NCI-H187 (cell line): Measurements from ENCODE around the gene TMEM175.

Experiments used
- DNase-seq, 2 experiments: peaks; one replicate each; lab custom pipeline; 2025; lab: John Stamatoyannopoulos, UW

TMEM175 gene

DNA sequence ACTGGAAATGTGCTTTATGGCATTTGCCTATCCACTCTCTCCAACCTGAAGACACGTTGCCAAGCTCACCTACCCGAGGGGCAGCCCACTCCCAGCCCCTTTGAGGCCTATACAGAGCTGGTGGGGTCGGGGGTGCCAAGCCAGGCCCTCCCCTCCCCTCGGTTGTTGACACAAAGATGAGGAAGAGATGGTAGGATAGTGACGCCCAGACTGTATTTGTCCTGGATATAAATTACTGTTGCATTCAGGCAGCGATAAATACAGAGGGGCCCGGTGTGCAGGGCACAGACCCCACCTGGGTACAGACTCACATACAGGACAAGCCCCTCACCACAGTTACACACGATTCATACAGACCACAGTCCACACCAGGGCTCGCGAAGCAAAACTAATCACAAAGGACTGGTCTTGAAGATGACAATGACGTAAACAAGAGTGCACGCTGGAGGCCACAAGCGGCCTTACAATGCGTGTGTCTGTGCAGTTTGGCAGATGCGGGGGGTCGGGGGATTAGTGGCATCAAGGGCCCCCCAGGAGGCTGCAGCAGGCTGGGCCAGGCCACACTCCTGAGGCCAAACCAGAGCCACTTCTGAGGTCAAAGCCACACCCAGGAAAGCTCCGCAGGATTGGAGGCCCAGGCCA is 26.6 kb downstream of the TMEM175 start:
- no peak for DNase-seq

GRCh38 chr4:959338-960139 is 27.3 kb downstream of the TMEM175 start:
- DNase-seq: no peak

- no peak for DNase-seq
Observed at GRCh38 chr4:960140-960635, 27.9 kb downstream of the TMEM175 start.

DNA sequence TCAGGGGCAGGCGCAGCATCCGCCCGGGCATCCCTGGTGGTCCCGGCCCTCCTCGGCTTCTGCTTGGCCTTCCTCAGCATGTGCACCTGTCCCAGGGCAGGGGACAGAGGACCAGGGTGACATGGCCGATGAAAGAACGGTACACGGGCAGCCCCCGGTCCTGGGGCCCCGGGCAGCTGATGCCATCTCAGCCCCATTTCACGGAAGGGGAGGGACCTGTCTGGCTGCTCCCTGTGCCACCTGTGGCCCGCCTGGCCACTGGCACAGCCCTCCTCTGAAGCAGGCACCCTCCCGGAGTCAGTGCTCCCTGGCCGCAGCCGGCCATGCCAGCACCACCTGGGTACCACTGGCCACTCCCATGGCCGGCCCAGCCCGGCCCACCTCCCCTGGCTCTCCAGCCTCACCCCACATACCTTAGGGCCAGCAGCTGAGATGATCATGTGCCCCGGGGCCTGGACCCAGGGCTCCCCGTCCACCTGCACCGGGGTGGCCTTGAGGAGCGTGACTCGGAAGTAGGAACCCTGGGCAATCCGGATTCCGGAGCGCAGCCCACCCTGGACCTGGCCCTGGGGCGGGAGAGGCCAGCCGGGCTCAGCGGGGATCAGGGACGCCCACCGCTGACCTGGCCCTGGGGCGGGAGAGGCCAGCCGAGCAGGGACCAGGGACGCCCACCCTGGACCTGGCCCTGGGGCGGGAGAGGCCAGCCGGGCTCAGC is 28.5 kb downstream of the TMEM175 start:
- DNase-seq: no peak

DNA sequence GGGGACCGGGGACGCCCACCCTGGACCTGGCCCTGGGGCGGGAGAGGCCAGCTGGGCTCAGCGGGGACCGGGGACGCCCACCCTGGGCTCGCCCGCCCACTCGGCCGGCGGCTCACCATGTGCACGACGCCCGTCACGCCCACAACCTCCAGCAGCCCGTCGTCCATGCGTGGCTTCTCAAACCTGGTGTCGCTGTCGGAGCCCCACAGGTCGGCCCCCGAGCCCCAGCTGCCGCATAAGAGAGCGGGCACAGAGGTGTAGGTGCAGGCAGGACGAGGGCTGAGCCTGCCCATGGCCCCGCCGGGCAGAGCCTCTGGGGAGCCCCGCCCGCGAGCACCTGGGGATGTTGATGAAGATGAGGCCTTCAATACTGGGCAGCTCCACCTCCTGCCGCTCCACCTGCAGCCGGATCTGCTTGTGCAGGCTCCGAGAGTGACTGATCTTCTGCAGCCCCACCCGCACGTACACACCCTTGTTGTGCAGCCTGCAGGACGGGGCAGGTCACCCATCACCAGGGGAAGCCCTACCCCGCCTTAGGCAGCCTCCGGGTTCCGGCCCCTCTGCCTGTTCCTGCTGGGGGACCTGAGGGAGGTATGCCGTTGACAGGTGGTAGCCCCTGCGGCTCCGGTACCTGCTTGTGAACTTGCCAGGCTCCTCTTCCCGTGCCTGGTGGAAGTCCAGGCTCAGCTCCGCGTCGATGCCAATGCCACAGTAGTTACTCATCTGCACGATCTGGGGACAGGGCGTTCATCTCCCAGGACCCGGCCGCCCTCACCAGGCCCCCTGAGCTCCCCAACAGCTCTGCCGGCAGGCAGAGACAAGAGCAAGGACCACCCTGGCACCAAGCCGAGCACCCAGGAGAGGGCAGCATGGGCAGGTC is 29.3 kb downstream of the TMEM175 start:
- DNase-seq: peak in 1 of 2 experiments; percentile 58

DNA sequence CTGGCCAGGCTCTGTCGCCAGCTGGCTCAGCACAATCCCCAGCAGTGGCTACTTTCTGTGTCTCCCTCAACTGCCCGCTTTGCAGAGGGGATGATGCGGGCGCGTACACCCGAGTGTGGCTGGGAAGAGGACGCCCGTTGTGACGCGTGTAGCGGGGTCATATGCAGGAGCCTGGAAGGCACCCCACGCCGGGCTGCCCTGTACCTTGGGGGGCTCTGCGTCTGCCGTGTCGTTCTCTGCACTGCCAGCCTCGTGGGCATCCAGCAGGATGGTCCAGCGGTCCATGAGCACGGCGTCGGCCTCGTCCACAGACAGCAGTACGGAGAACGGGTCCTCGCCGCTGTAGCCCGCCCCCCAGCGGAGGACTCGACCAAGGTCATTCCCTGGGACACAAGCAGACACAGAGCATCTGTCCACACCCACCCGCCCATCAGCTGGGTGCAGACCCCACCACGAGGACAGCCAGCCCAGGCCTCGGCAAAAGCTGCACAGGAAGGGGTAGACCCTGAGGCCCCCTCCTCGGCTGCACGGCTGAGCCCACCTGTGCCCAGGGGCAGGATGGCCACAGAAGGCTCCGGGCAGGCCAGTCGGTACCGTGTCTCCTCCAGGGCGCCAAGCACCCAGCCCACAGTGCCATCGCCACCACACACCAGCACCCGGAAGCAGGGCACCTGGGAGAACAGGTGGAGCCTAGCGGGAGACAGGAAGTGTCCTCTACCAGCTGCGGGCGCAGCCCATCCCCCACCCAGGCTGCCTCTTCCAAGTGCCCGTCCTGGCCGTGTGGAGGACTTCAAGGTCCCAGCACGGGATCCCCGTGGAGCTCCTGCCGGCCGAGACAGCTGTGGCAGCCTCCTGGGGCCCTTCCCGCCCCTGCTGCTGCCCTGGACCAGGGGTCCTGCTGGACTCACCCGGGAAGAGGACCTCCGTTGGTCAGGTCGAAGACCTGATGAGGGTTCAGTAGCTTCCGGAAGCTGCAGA is 30.3 kb downstream of the TMEM175 start:
- peak; percentile 54 to 63 for DNase-seq

DNA sequence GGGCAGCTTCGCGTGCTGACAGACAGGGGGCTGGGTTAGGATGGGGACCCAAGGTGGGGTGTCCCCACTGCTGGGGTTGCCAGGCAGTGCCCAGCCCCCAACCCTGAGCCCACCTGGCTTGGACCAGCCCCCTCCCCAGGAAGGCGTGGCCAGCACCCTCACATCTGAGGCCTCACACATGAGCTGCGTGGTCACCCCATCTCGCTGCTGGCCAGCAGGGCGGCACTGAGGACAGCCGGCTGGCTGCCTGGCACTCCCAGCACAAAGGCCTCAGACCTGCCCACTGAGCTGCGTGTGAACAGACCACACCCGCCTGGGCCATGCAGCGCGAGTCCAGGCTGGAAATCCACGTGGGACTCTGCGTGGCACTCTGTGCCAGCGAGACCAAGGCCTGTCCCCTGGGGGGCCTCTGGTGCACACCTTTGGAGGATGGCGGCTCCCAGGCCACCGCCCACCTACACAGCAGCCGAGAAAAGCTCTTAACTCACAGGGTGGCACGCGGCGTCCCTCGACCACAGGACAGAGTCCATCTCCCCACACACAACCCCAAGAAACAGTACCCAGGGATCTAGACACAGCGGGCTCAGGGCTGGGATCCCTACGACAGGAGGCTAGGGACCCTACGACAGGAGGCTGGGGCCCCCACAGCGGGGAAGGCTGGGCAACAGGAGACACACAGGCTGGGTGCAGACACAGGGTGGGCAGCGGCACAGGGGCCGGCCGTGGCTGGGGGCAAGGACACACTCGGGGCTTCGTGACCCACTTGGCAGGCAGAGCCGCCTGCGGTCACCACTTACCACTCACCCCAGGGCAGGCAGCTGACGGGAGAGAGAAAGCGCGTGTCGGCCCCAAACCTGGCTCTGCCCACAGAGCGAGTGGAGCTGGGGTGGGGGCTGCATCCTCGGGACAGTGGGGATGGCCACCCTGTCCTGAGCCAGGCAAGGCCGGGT is 31.3 kb downstream of the TMEM175 start:
- no peak for DNase-seq

GRCh38 chr4:964346-965025 is 32.2 kb downstream of the TMEM175 start:
- DNase-seq: no peak

GRCh38 chr4:965048-965765 is 32.9 kb downstream of the TMEM175 start:
- no peak for DNase-seq

DNA sequence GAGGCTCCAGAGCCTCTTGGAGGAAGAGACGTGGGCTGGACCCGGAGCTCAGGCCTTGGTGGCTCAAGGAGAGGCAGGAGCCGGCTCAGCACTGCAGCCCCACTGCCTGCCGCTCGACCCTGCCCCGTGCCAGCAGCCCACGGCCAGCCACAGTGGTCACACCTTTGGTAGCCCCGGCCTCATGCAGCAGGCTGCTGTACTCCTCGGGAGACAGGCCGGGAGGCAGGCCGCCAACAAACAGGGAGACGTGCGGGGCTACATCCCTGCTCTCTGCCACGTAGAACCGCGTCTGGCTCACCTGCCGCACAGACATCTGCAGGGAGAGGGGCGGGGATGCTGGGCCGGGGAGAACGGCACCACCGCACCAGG is 33.5 kb downstream of the TMEM175 start:
- no peak for DNase-seq

- DNase-seq: no peak
Observed at GRCh38 chr4:966266-967112, 34.2 kb downstream of the TMEM175 start.

DNA sequence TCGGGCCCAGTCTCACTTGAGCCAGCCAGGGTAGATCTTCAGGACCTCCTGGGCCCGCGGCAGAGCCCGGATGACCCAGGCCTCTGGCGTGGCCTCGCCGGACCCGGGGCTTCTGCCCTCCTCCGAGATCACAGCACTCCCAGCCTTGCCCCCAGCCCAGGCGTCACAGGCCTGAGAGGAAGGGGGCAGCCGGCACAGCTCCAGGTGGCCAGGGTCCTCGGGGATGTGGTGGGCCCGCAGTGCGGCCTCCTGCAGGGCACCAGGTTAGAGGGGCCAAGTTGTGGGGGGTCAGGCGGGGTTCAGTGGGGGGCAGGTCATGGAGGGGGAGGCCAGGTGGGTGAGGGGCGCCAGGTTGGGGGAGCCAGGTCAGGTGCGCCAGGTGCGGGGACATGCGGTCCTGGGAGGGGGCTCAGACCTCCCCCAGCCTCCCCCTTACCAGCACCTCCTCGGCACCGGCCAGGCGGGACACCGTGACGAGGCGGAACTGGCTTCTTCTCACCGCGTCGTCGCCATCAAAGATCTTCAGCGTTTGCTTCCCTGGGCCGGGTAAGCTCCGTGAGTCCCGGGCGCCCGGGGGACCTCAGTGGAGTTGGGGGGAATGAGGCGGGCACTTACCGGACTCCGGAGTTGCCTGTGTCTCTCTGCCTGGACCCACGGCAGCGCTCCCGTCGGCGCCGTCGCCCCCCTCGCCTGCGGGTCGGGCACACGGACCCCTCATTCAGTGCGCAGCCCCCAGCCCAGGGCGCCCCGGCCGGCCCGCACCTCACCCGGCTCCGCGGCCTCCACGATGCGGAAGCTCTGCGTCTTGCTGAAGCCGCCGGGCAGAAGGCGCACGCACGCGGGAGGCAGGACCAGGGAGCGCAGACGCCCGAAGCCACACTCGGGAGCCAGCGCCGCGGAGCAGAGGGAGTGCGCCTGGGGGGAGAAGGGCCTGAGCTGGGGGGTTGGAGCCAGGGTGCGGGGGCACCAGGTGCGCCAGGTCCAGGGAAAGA is 35.1 kb downstream of the TMEM175 start:
- DNase-seq: no peak

DNA sequence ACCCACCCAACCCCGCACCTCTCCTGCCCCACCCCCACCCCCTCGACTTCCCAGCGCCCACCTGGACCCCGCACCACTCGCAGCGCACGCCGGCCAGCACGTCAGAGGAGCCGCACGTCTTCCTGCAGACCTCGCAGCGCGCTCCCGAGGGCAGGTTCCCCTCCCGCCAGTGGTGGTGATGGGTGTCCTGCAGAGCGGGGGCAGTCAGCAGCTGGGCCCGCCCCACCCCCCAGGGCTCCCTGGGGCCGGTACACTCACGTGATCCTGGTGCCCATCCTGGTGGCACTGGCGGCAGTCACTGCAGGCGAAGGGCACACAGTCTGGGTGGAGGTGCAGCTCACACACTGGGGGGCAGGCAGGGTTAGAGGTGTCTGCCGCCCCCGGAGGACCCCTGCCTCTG is 36.0 kb downstream of the TMEM175 start:
- no peak for DNase-seq

DNA sequence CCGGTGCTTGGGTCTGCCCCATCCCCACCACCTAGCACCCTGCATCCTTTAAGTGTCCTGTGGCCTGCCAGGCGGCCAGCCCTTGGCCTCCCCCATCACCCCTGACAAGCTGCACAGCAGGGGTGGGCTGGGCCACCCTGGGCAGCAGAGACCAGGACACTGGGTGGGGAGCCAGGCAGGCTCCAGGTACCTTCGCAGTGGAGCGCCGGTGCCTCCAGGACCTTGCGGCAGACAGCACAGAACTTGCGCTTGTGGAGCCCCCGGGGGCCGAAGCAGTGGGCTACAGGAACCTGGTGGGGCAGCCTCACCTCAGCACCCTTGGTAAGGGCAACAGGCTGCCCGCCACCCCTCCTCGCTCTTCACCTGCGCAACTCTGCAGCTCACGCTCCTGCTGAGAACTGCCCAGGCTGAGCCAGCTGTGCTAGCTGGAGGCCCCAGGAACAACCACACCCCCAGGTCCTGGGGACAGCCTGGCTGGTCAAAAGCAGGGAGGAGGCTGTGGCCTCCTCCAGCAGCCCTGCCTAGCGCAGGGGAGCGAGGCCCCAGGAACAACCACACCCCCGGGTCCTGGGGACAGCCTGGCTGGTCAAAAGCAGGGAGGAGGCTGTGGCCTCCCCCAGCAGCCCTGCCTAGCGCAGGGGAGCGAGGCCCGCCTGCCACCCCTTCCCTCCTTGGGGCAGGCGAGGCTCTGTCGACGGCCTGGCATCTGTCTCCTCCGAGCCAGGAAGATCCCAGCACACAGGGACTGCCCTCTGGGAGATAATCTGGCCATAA is 36.5 kb downstream of the TMEM175 start:
- DNase-seq: no peak

- DNase-seq: no peak
Observed at GRCh38 chr4:970046-970745, 37.9 kb downstream of the TMEM175 start.
